Liver (tissue), 9 donors: ENCODE data around the gene CHN2. TPM values are rescaled to one million over a fixed set of nuclear protein-coding genes. Genes with fewer than 3 reads are reported as not detected.

ENCODE experiments used
- DNase-seq: peaks from one replicate; pipeline ENCODE4 v3.0.0-alpha.2; 2017; ENCODE audit warnings: low spot score
- H3K27ac ChIP-seq, 2 donors: one replicate each; pipeline ENCODE4 v1.7.0; 2013; ENCODE audit warnings: inconsistent platforms in 2 of 2, low read length in 2 of 2, control low read depth in 1 of 2, low read depth in 1 of 2, mild to moderate bottlenecking in 1 of 2
- H3K27me3 ChIP-seq, 4 donors: one replicate each; pipeline versions ENCODE4 v1.6.1 to v1.7.0; 2013; ENCODE audit warnings: low read length in 3 of 4, inconsistent platforms in 1 of 4, mild to moderate bottlenecking in 1 of 4, moderate library complexity in 1 of 4; ENCODE audit not compliant: control insufficient read depth in 4 of 4, insufficient read depth in 4 of 4
- H3K36me3 ChIP-seq, 4 donors: one replicate each; pipeline versions ENCODE4 v1.6.1 to v1.7.0; 2013; ENCODE audit warnings: low read length in 3 of 4, mild to moderate bottlenecking in 3 of 4, low read depth in 1 of 4, moderate library complexity in 1 of 4; ENCODE audit not compliant: control insufficient read depth in 4 of 4, insufficient read depth in 3 of 4
- H3K4me1 ChIP-seq, 4 donors: one replicate each; pipeline versions ENCODE4 v1.6.1 to v1.7.0; 2013; ENCODE audit warnings: low read length in 3 of 4, mild to moderate bottlenecking in 3 of 4, moderate library complexity in 1 of 4; ENCODE audit not compliant: control insufficient read depth in 4 of 4, insufficient read depth in 4 of 4
- H3K4me3 ChIP-seq, 3 donors: one replicate each; pipeline versions ENCODE4 v1.6.1 to v1.7.0; 2013; ENCODE audit warnings: low read length in 3 of 3, control low read depth in 1 of 3, low read depth in 1 of 3, mild to moderate bottlenecking in 1 of 3
- H3K9ac ChIP-seq, 2 donors: one replicate each; pipeline ENCODE4 v1.7.0; 2013; ENCODE audit warnings: low read length in 2 of 2, mild to moderate bottlenecking in 2 of 2, moderate library complexity in 2 of 2, control low read depth in 1 of 2, low read depth in 1 of 2
- H3K9me3 ChIP-seq, 4 donors: one replicate each; pipeline versions ENCODE4 v1.6.1 to v1.7.0; 2013; ENCODE audit warnings: low read length in 3 of 4; ENCODE audit not compliant: control insufficient read depth in 4 of 4
- CTCF ChIP-seq: fragments of 150-350 bp; IDR thresholded peaks from 2 replicates; pipeline ENCODE4 v1.5.1; 2017; ENCODE audit warnings: improper control_type of control experiment, low read depth, low read length; ENCODE audit not compliant: missing input control
- EGR1 ChIP-seq, 2 donors: IDR thresholded peaks; 2 replicates each; pipeline ENCODE4 v1.6.1; 2016 to 2018; ENCODE audit warnings: antibody characterized with exemption in 2 of 2, low read depth in 2 of 2
- FOXA1 ChIP-seq: IDR thresholded peaks from 2 replicates; pipeline ENCODE4 v1.6.1; 2016; ENCODE audit warnings: antibody characterized with exemption
- FOXA2 ChIP-seq: IDR thresholded peaks from 2 replicates; pipeline ENCODE4 v1.6.1; 2016; ENCODE audit warnings: antibody characterized with exemption
- GABPA ChIP-seq, 2 donors: IDR thresholded peaks in 1 of 2; conservative IDR thresholded peaks in 1 of 2; 2 replicates each; pipeline ENCODE4 v1.6.1; 2016; ENCODE audit warnings: antibody characterized with exemption in 2 of 2, mild to moderate bottlenecking in 1 of 2, moderate library complexity in 1 of 2
- HNF4A ChIP-seq, 2 donors: conservative IDR thresholded peaks; 2 replicates each; pipeline ENCODE4 v1.6.1; 2016; ENCODE audit warnings: antibody characterized with exemption in 2 of 2, mild to moderate bottlenecking in 2 of 2
- HNF4G ChIP-seq: IDR thresholded peaks from 2 replicates; pipeline ENCODE4 v1.6.1; 2016; ENCODE audit warnings: antibody characterized with exemption
- JUND ChIP-seq, 2 donors: IDR thresholded peaks; 2 replicates each; pipeline ENCODE4 v1.6.1; 2016; ENCODE audit warnings: antibody characterized with exemption in 2 of 2
- NR2F2 ChIP-seq: IDR thresholded peaks from 2 replicates; pipeline ENCODE4 v1.6.1; 2016; ENCODE audit warnings: antibody characterized with exemption
- RAD21 ChIP-seq, 2 donors: IDR thresholded peaks; 2 replicates each; pipeline ENCODE4 v1.6.1; 2016; ENCODE audit warnings: antibody characterized with exemption in 2 of 2, mild to moderate bottlenecking in 2 of 2
- RXRA ChIP-seq, 2 donors: IDR thresholded peaks; 2 replicates each; pipeline ENCODE4 v1.6.1; 2017 to 2018; ENCODE audit warnings: antibody characterized with exemption in 2 of 2, mild to moderate bottlenecking in 1 of 2
- SP1 ChIP-seq: IDR thresholded peaks from 2 replicates; pipeline ENCODE4 v1.6.1; 2018; ENCODE audit warnings: antibody characterized with exemption, mild to moderate bottlenecking
- TAF1 ChIP-seq: conservative IDR thresholded peaks from 2 replicates; pipeline ENCODE4 v1.6.1; 2016; ENCODE audit warnings: antibody characterized with exemption, mild to moderate bottlenecking
- YY1 ChIP-seq: IDR thresholded peaks from 2 replicates; pipeline ENCODE4 v1.6.1; 2016; ENCODE audit warnings: antibody characterized with exemption, mild to moderate bottlenecking
- WGBS: extraction: QIAGEN DNeasy Blood & Tissue Kit; methylation state at CpG from one replicate; pipeline ENCODE4 v1.1.7; 2013; 5-methylcytosine and 5-hydroxymethylcytosine counted together
- polyA plus RNA-seq, 2 donors: library from polyadenylated mRNA; stranded (reverse) in 1 of 2; unstranded in 1 of 2; fragments of 200-250 nt in 1 of 2; fragments of >200 nt in 1 of 2; fragmentation: Nextera tagmentation in 1 of 2; extraction: Ambion mirVana in 1 of 2; gene quantifications; one replicate each; pipeline versions ENCODE4 v1.2.1 to v1.2.3, GENCODE V29; 2013 to 2015
- total RNA-seq, 2 donors: library from RNA; depleted of rRNA; stranded (reverse); fragments of >200 nt; gene quantifications; one replicate each; pipeline ENCODE4 v1.2.3, GENCODE V29; 2014
- TF ChIP-seq, protein P1 (sequence below): IDR thresholded peaks from 2 replicates; pipeline ENCODE4 v1.6.1; 2016; ENCODE audit warnings: antibody characterized with exemption
- TF ChIP-seq, protein P2 (sequence below): IDR thresholded peaks from 2 replicates; pipeline ENCODE4 v1.6.1; 2016; ENCODE audit warnings: antibody characterized with exemption, mild to moderate bottlenecking
- TF ChIP-seq, protein P3 (sequence below): IDR thresholded peaks from 2 replicates; pipeline ENCODE4 v1.6.1; 2016; ENCODE audit warnings: antibody characterized with exemption
- donor health status: healthy.
- donor health status: healthy.
- donor health status: healthy.
- donor health status: healthy.
- donor health status: healthy.

CHN2 gene
- total and polyA plus RNA-seq, 4 donors: 8.3 to 25.4 (median 17.8) TPM

DNA sequence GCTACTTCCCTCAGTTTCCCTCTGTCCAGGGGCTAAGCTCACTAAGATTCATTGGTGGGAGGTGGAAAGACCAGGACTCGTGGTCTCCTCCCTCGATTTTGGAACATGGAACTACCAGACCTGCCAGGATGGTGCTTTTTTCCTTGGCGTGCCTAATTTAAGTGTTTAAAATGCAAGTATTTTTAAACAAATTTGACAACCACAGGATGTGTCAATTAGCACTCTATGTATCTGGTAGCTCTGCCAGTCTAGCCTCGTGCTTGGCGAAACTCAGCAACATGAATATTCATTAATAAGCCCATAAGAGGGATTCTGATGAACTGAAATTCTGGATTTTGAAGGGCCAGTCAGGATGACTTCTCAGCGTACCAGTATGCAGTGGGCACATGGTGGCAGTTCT is 224.1 kb downstream of the CHN2 start:
- TF ChIP-seq CTCF (no peak), GABPA (IDR thresholded peaks at IDR 0.05 in 1 of 2, conservative IDR thresholded peaks at IDR 0.05 in 1 of 2) (no peak), FOXA1 (no peak), EGR1 (IDR thresholded peaks at IDR 0.05; ENCODE audit: low read depth in 2 of 2) (no peak), HNF4A (conservative IDR thresholded peaks at IDR 0.05) (no peak), SP1 (no peak), RAD21 (IDR thresholded peaks at IDR 0.05) (no peak), NR2F2 (no peak), RXRA (IDR thresholded peaks at IDR 0.05) (no peak), FOXA2 (no peak), JUND (IDR thresholded peaks at IDR 0.05) (no peak), HNF4G (no peak), TAF1 (no peak), YY1 (no peak)
- TF ChIP-seq, protein P1, sequence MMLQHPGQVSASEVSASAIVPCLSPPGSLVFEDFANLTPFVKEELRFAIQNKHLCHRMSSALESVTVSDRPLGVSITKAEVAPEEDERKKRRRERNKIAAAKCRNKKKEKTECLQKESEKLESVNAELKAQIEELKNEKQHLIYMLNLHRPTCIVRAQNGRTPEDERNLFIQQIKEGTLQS: no peak
- TF ChIP-seq, protein P2, sequence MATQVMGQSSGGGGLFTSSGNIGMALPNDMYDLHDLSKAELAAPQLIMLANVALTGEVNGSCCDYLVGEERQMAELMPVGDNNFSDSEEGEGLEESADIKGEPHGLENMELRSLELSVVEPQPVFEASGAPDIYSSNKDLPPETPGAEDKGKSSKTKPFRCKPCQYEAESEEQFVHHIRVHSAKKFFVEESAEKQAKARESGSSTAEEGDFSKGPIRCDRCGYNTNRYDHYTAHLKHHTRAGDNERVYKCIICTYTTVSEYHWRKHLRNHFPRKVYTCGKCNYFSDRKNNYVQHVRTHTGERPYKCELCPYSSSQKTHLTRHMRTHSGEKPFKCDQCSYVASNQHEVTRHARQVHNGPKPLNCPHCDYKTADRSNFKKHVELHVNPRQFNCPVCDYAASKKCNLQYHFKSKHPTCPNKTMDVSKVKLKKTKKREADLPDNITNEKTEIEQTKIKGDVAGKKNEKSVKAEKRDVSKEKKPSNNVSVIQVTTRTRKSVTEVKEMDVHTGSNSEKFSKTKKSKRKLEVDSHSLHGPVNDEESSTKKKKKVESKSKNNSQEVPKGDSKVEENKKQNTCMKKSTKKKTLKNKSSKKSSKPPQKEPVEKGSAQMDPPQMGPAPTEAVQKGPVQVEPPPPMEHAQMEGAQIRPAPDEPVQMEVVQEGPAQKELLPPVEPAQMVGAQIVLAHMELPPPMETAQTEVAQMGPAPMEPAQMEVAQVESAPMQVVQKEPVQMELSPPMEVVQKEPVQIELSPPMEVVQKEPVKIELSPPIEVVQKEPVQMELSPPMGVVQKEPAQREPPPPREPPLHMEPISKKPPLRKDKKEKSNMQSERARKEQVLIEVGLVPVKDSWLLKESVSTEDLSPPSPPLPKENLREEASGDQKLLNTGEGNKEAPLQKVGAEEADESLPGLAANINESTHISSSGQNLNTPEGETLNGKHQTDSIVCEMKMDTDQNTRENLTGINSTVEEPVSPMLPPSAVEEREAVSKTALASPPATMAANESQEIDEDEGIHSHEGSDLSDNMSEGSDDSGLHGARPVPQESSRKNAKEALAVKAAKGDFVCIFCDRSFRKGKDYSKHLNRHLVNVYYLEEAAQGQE: no peak
- TF ChIP-seq, protein P3, sequence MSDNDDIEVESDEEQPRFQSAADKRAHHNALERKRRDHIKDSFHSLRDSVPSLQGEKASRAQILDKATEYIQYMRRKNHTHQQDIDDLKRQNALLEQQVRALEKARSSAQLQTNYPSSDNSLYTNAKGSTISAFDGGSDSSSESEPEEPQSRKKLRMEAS: no peak
- DNase-seq: no peak
- no peaks in the 10 kb centered on the region for H3K4me1 ChIP-seq
- no peaks in the 10 kb centered on the region for H3K9me3 ChIP-seq
- no peaks in the 10 kb centered on the region for H3K36me3 ChIP-seq
- no peak overlapping the region for H3K9ac ChIP-seq
- no peak overlapping the region for H3K27ac ChIP-seq
- H3K4me3 ChIP-seq: no peak overlapping the region
- no peaks in the 10 kb centered on the region for H3K27me3 ChIP-seq
- 96% methylated on average over 6 of the region's 6 CpGs for WGBS

DNA sequence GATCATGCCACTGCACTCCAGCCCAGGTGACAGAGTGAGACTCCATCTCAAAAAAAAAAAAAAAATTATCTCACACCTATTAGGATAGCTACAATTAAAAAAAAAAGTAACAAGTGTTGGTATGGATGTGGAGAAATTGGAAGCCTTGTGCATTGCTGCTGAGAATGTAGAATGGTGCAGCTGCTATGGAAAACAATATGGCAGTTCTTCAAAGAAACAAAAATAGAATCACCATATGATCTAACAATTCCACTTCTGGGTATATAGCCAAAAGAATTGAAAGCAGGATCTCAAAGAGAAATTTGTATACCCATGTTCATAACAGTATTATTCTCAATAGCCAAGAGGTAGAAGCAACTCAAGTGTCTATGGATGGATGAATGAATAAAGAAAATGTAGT is 225.4 kb downstream of the CHN2 start:
- Histone ChIP-seq H3K27me3 (no peaks in the 10 kb centered on the region), H3K27ac (no peak overlapping the region), H3K9me3 (no peaks in the 10 kb centered on the region), H3K36me3 (no peaks in the 10 kb centered on the region), H3K9ac (no peak overlapping the region), H3K4me1 (no peaks in the 10 kb centered on the region), H3K4me3 (no peak overlapping the region)
- no peak for DNase-seq
- no peak for TF ChIP-seq RAD21 (IDR thresholded peaks at IDR 0.05)
